Caco-2 (cell line): ENCODE results near the gene PGBD5. TPM values are rescaled to one million over a fixed set of nuclear protein-coding genes. Genes with fewer than 3 reads are reported as not detected.

Experiments used
- BruUV-seq: library from RNA; stranded (reverse); fragments of 400-500 nt; replicated peaks from 2 replicates; lab custom pipeline; 2021; lab: Mats Ljungman, UMichigan
- CTCF ChIA-PET: fragments of 300-600 bp; sonication (Branson Sonifier 250); formaldehyde crosslinking; loops from one replicate; lab custom pipeline; 2022; ENCODE audit warnings: antibody characterized with exemption; lab: Charles Lee
- POLR2A ChIA-PET: fragments of 300-600 bp; sonication (Branson Sonifier 250); formaldehyde crosslinking; loops from one replicate; lab custom pipeline; 2022; ENCODE audit warnings: antibody characterized with exemption; lab: Charles Lee
- DNase-seq, 2 experiments: peaks; one replicate each; pipeline versions ENCODE4 v3.0.0 to v3.0.0-alpha.2; 2020 to 2022
- H3K27me3 ChIP-seq: replicated peaks from 2 replicates; pipeline ENCODE4 v1.6.0; 2011; ENCODE audit warnings: low read length; ENCODE audit not compliant: control insufficient read depth, insufficient read depth
- H3K36me3 ChIP-seq: 2 replicates; pipeline ENCODE4 v1.5.1; 2011; ENCODE audit warnings: low read length; ENCODE audit not compliant: control insufficient read depth, insufficient read depth
- H3K4me1 ChIP-seq: fragments of 250-450 bp; sonication (Bioruptor Pico); 2 replicates; pipeline ENCODE4 v1.5.1; 2020; ENCODE audit warnings: mild to moderate bottlenecking
- H3K4me3 ChIP-seq: 2 replicates; pipeline ENCODE4 v1.5.1; 2011; ENCODE audit warnings: low read depth, mild to moderate bottlenecking, control low read depth, low read length
- H3K9me3 ChIP-seq: fragments of 250-450 bp; sonication (Bioruptor Pico); 2 replicates; pipeline ENCODE4 v1.5.1; 2020; ENCODE audit warnings: mild to moderate bottlenecking, moderate library complexity
- H3K27ac Mint-ChIP-seq: one replicate; pipeline ENCODE4 v1.8.0; 2022; ENCODE audit warnings: mixed read lengths; ENCODE audit not compliant: unreplicated experiment
- H3K27me3 Mint-ChIP-seq: one replicate; pipeline ENCODE4 v1.8.0; 2022; ENCODE audit warnings: mixed read lengths; ENCODE audit not compliant: insufficient read depth, unreplicated experiment
- H3K36me3 Mint-ChIP-seq: one replicate; pipeline ENCODE4 v1.8.0; 2022; ENCODE audit warnings: mild to moderate bottlenecking, mixed read lengths; ENCODE audit not compliant: insufficient read depth, unreplicated experiment
- H3K4me1 Mint-ChIP-seq: one replicate; pipeline ENCODE4 v1.8.0; 2022; ENCODE audit warnings: low read depth, mixed read lengths; ENCODE audit not compliant: unreplicated experiment
- H3K4me3 Mint-ChIP-seq: one replicate; pipeline ENCODE4 v1.8.0; 2022; ENCODE audit warnings: mild to moderate bottlenecking, moderate library complexity, mixed read lengths; ENCODE audit not compliant: unreplicated experiment
- H3K9me3 Mint-ChIP-seq: one replicate; pipeline ENCODE4 v1.8.0; 2022; ENCODE audit warnings: mixed read lengths; ENCODE audit not compliant: unreplicated experiment
- intact Hi-C: fragments of 100-400 bp; cut with micrococcal nuclease; formaldehyde crosslinking; loops from one replicate; pipeline ENCODE4 v1.10.0; 2022; ENCODE audit not compliant: unreplicated experiment
- total RNA-seq: library from RNA; stranded (reverse); gene quantifications from 2 replicates; pipeline ENCODE4 v1.2.3, GENCODE V29; 2022
- TF ChIP-seq, protein P1 (sequence below), 2 experiments: fragments of 200-600 bp in 1 of 2; IDR thresholded peaks; 1 replicate in 1 of 2; 2 replicates in 1 of 2; pipeline versions ENCODE4 v1.5.1 to v1.8.0; 2011 to 2022; ENCODE audit warnings: antibody characterized with exemption in 1 of 2, control low read depth in 1 of 2, inconsistent platforms in 1 of 2, low read depth in 1 of 2, low read length in 1 of 2, mild to moderate bottlenecking in 1 of 2, moderate library complexity in 1 of 2; ENCODE audit not compliant: insufficient read depth in 1 of 2, severe bottlenecking in 1 of 2, unreplicated experiment in 1 of 2

PGBD5 gene
- total RNA-seq, 1 experiment from 2014 or later: 2.4 TPM

DNA sequence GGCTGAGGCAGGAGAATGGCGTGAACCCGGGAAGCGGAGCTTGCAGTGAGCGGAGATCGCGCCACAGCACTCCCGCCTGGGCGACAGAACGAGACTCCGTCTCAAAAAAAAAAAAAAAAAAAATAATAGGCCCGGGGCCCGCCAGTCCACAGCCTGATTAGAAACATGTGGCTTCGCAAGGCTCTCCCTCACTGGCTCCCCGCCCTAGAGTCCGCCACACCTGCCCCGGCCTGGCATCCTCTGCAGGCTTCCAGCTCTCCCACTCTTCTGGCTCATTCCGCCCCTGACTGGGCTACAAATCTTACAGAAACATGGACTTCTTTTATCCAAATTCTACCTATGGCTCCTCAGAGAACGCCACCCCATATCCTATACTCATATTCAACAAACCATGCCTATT, 32.4 kb downstream of the PGBD5 start:
- CTCF ChIA-PET: no interaction called here
- H3K4me1 Mint-ChIP-seq: no peaks in the 10 kb centered on the region
- TF ChIP-seq, protein P1, sequence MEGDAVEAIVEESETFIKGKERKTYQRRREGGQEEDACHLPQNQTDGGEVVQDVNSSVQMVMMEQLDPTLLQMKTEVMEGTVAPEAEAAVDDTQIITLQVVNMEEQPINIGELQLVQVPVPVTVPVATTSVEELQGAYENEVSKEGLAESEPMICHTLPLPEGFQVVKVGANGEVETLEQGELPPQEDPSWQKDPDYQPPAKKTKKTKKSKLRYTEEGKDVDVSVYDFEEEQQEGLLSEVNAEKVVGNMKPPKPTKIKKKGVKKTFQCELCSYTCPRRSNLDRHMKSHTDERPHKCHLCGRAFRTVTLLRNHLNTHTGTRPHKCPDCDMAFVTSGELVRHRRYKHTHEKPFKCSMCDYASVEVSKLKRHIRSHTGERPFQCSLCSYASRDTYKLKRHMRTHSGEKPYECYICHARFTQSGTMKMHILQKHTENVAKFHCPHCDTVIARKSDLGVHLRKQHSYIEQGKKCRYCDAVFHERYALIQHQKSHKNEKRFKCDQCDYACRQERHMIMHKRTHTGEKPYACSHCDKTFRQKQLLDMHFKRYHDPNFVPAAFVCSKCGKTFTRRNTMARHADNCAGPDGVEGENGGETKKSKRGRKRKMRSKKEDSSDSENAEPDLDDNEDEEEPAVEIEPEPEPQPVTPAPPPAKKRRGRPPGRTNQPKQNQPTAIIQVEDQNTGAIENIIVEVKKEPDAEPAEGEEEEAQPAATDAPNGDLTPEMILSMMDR (IDR thresholded peaks at IDR 0.05; ENCODE audit: insufficient read depth in 1 of 2, low read depth in 1 of 2, low read length in 1 of 2, severe bottlenecking in 1 of 2, unreplicated experiment in 1 of 2): no peak

DNA sequence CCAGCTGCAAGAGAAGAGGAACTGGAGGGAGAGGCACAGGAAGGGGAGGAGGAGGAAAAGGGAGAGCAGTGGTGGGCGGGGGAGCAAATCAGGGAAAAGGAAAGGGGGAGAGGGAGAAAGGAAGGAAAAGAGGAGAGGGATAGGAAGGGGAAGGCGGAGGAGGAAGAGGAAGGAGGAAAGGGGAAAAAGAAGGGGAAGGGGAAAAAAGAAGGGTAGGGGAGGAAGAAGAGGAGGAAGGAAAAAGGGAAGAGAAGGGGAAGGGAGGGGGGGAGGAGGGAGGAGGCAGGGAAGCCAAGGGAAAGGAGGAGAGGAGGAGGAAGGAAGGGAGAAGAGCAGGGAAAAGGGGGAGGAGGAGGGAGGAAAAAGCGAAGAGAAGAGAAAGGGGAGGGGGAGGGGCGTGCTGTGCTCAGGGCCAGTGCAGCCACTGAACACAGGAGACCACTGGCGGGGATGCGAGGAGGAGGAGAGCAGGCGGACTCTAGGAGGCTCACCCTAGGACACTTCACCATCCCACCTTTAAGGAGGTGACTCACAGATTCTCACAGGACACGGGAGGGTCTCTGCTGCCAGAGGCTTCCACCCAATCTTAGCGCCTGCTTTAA, 33.1 kb downstream of the PGBD5 start:
- CTCF ChIA-PET: interaction anchor here (0.9 kb wide), 1 partner anchor 20 kb away, joined by 8 read pairs; no protein-coding TSS in a partner anchor
- H3K27ac Mint-ChIP-seq: no peak overlapping the region

More for the DNA sequence above, 32.4 kb downstream of the PGBD5 start:
- no TSS peak for BruUV-seq
- Mint-ChIP-seq H3K36me3 (no peaks in the 10 kb centered on the region), H3K27me3 (no peaks in the 10 kb centered on the region), H3K27ac (no peak overlapping the region), H3K4me3 (no peak overlapping the region), H3K9me3 (no peaks in the 10 kb centered on the region)
- POLR2A ChIA-PET: no interaction called here
- no peaks in the 10 kb centered on the region for H3K27me3 ChIP-seq
- no peak for DNase-seq
- intact Hi-C loops: no loop called here
- no peak overlapping the region for H3K4me3 ChIP-seq
- no peaks in the 10 kb centered on the region for H3K36me3 ChIP-seq
- H3K4me1 ChIP-seq: no peaks in the 10 kb centered on the region
- H3K9me3 ChIP-seq: no peaks in the 10 kb centered on the region

DNA sequence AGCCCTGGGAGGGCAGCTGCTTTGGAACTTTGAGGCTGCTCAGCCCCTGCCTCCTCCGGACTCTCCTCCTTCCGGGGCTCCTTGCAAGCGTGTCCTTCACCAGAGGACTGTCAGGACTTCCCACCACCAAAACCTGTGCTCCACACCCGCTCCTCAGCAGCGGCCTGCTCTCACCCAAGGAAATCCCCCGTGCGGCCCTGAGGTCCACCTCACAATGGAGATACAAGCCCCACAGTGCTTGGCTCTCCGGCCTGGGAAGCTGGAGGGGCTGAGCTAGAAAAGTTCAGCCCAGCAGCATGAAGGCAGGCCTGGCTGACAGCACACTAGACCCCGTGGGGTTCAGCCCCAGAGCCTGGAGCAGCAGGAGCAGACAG, 33.6 kb downstream of the PGBD5 start:
- H3K4me3 Mint-ChIP-seq: no peak overlapping the region
- BruUV-seq: no TSS peak
- no peaks in the 10 kb centered on the region for H3K9me3 Mint-ChIP-seq
- ChIA-PET POLR2A (no interaction called here), CTCF (interaction anchor here (0.5 to 0.9 kb wide), 2 partner anchors 20 to 834 kb away, joined by 3 to 8 read pairs; no protein-coding TSS in a partner anchor)
- H3K4me1 Mint-ChIP-seq: no peaks in the 10 kb centered on the region
- no peaks in the 10 kb centered on the region for H3K9me3 ChIP-seq
- H3K27ac Mint-ChIP-seq: no peak overlapping the region
- TF ChIP-seq, protein P1 (IDR thresholded peaks at IDR 0.05; ENCODE audit: insufficient read depth in 1 of 2, low read depth in 1 of 2, low read length in 1 of 2, severe bottlenecking in 1 of 2, unreplicated experiment in 1 of 2): no peak
- no peaks in the 10 kb centered on the region for H3K36me3 ChIP-seq
- H3K4me1 ChIP-seq: no peaks in the 10 kb centered on the region
- intact Hi-C loops: no loop called here
- no peaks in the 10 kb centered on the region for H3K36me3 Mint-ChIP-seq
- no peaks in the 10 kb centered on the region for H3K27me3 Mint-ChIP-seq
- no peak for DNase-seq
- H3K27me3 ChIP-seq: no peaks in the 10 kb centered on the region
- H3K4me3 ChIP-seq: no peak overlapping the region

More for the DNA sequence above, 33.1 kb downstream of the PGBD5 start:
- Mint-ChIP-seq H3K27me3 (no peaks in the 10 kb centered on the region), H3K4me1 (no peaks in the 10 kb centered on the region), H3K4me3 (no peak overlapping the region), H3K9me3 (no peaks in the 10 kb centered on the region), H3K36me3 (no peaks in the 10 kb centered on the region)
- DNase-seq: no peak
- BruUV-seq: no TSS peak
- intact Hi-C loops: no loop called here
- TF ChIP-seq, protein P1 (IDR thresholded peaks at IDR 0.05; ENCODE audit: insufficient read depth in 1 of 2, low read depth in 1 of 2, low read length in 1 of 2, severe bottlenecking in 1 of 2, unreplicated experiment in 1 of 2): no peak
- Histone ChIP-seq H3K27me3 (no peaks in the 10 kb centered on the region), H3K4me1 (no peaks in the 10 kb centered on the region), H3K36me3 (no peaks in the 10 kb centered on the region), H3K4me3 (no peak overlapping the region), H3K9me3 (no peaks in the 10 kb centered on the region)
- POLR2A ChIA-PET: no interaction called here
